H9 (cell line): ENCODE data around the gene SPATA22. TPM values are rescaled to one million over a fixed set of nuclear protein-coding genes. Genes with fewer than 3 reads are reported as not detected.

Source experiments
- DNase-seq: peaks from one replicate; pipeline ENCODE4 v3.0.0-alpha.2; 2017
- H2AFZ ChIP-seq: one replicate; pipeline ENCODE4 v1.6.1; 2013; ENCODE audit warnings: mild to moderate bottlenecking, low read length, control low read depth, moderate library complexity
- H2AK5ac ChIP-seq: 2 replicates; pipeline ENCODE4 v1.6.1; 2013; ENCODE audit warnings: low read length, control low read depth, mixed read lengths; ENCODE audit not compliant: insufficient read length
- H2BK120ac ChIP-seq: one replicate; pipeline ENCODE4 v1.6.1; 2013; ENCODE audit warnings: low read depth, mild to moderate bottlenecking, low read length, control low read depth, inconsistent platforms; ENCODE audit not compliant: poor library complexity, severe bottlenecking
- H2BK12ac ChIP-seq: 2 replicates; pipeline ENCODE4 v1.6.1; 2013; ENCODE audit warnings: low read length, control low read depth, mixed read lengths, low read depth; ENCODE audit not compliant: insufficient read length
- H2BK15ac ChIP-seq: 2 replicates; pipeline ENCODE4 v1.6.1; 2013; ENCODE audit warnings: low read depth, low read length, control low read depth
- H2BK20ac ChIP-seq: one replicate; pipeline ENCODE4 v1.6.1; 2013; ENCODE audit warnings: low read depth, mild to moderate bottlenecking, low read length, control low read depth, inconsistent platforms; ENCODE audit not compliant: poor library complexity, severe bottlenecking
- H2BK5ac ChIP-seq: 2 replicates; pipeline ENCODE4 v1.6.1; 2013; ENCODE audit warnings: low read length, control low read depth, mixed read lengths; ENCODE audit not compliant: insufficient read length
- H3K14ac ChIP-seq: 2 replicates; pipeline ENCODE4 v1.6.1; 2013; ENCODE audit warnings: low read length, control low read depth; ENCODE audit not compliant: insufficient read depth
- H3K18ac ChIP-seq: 2 replicates; pipeline ENCODE4 v1.6.1; 2013; ENCODE audit warnings: low read depth, mild to moderate bottlenecking, mixed read lengths, low read length, control low read depth; ENCODE audit not compliant: insufficient read length
- H3K23ac ChIP-seq: 2 replicates; pipeline ENCODE4 v1.6.1; 2013; ENCODE audit warnings: low read length, control low read depth, mixed read lengths, low read depth; ENCODE audit not compliant: insufficient read length
- H3K23me2 ChIP-seq: 2 replicates; pipeline ENCODE4 v1.6.1; 2013; ENCODE audit warnings: low read depth, mild to moderate bottlenecking, mixed read lengths, low read length, control low read depth; ENCODE audit not compliant: insufficient read length, poor library complexity, severe bottlenecking
- H3K27ac ChIP-seq: 2 replicates; pipeline ENCODE4 v1.5.1; 2013; ENCODE audit warnings: low read length, control low read depth, mixed read lengths, low read depth; ENCODE audit not compliant: insufficient read length
- H3K27me3 ChIP-seq: 2 replicates; pipeline ENCODE4 v1.6.1; 2013; ENCODE audit warnings: low read length, control low read depth, inconsistent platforms; ENCODE audit not compliant: insufficient read depth
- H3K4ac ChIP-seq: 2 replicates; pipeline ENCODE4 v1.6.1; 2013; ENCODE audit warnings: low read depth, mild to moderate bottlenecking, control low read depth, inconsistent platforms, low read length, moderate library complexity
- H3K4me1 ChIP-seq: 2 replicates; pipeline ENCODE4 v1.6.1; 2013; ENCODE audit warnings: low read length, control low read depth, inconsistent platforms; ENCODE audit not compliant: insufficient read depth
- H3K4me2 ChIP-seq: 2 replicates; pipeline ENCODE4 v1.6.1; 2013; ENCODE audit warnings: low read length, control low read depth, mixed read lengths; ENCODE audit not compliant: insufficient read length, insufficient read depth
- H3K56ac ChIP-seq: 2 replicates; pipeline ENCODE4 v1.6.1; 2013; ENCODE audit warnings: low read depth, mild to moderate bottlenecking, mixed read lengths, low read length, control low read depth; ENCODE audit not compliant: insufficient read length
- H3K79me1 ChIP-seq: 2 replicates; pipeline ENCODE4 v1.6.1; 2013; ENCODE audit warnings: low read depth, mild to moderate bottlenecking, moderate library complexity, low read length, control low read depth, inconsistent platforms; ENCODE audit not compliant: insufficient read depth, poor library complexity, severe bottlenecking
- H3K79me2 ChIP-seq: 2 replicates; pipeline ENCODE4 v1.6.1; 2013; ENCODE audit warnings: low read length, control low read depth, inconsistent platforms; ENCODE audit not compliant: insufficient read depth
- H3K9ac ChIP-seq: 2 replicates; pipeline ENCODE4 v1.6.1; 2013; ENCODE audit warnings: low read length, control low read depth, mixed read lengths; ENCODE audit not compliant: insufficient read length; ENCODE audit errors: extremely low read depth
- H3K9me3 ChIP-seq: one replicate; pipeline ENCODE4 v1.6.1; 2013; ENCODE audit warnings: low read depth, low read length, inconsistent platforms; ENCODE audit not compliant: control insufficient read depth
- H3T11ph ChIP-seq: one replicate; pipeline ENCODE4 v1.6.1; 2013; ENCODE audit warnings: mild to moderate bottlenecking, low read length, control low read depth, inconsistent platforms
- H4K20me1 ChIP-seq: one replicate; pipeline ENCODE4 v1.6.1; 2013; ENCODE audit not compliant: control insufficient read depth, insufficient read length, insufficient read depth
- H4K5ac ChIP-seq: 2 replicates; pipeline ENCODE4 v1.6.1; 2013; ENCODE audit warnings: low read depth, mild to moderate bottlenecking, mixed read lengths, low read length, control low read depth; ENCODE audit not compliant: insufficient read length
- H4K8ac ChIP-seq: replicated peaks from 2 replicates; pipeline ENCODE4 v1.6.1; 2013; ENCODE audit warnings: low read length, control low read depth, mixed read lengths, low read depth; ENCODE audit not compliant: insufficient read length
- H4K91ac ChIP-seq: 2 replicates; pipeline ENCODE4 v1.6.1; 2013; ENCODE audit warnings: low read depth, mild to moderate bottlenecking, moderate library complexity, mixed read lengths, low read length, control low read depth; ENCODE audit not compliant: insufficient read length
- H3K27ac Mint-ChIP-seq, 3 experiments: 2 replicates in 2 of 3; 3 replicates in 1 of 3; pipeline ENCODE4 v1.8.0; 2020 to 2021; ENCODE audit warnings: mixed read lengths in 3 of 3, mild to moderate bottlenecking in 1 of 3, moderate library complexity in 1 of 3
- H3K27me3 Mint-ChIP-seq: 2 replicates; pipeline ENCODE4 v1.8.0; 2021; ENCODE audit warnings: low read depth, mild to moderate bottlenecking, moderate library complexity, mixed read lengths
- H3K36me3 Mint-ChIP-seq, 3 experiments: 2 replicates in 2 of 3; 3 replicates in 1 of 3; pipeline ENCODE4 v1.8.0; 2020 to 2021; ENCODE audit warnings: low read depth in 3 of 3, mixed read lengths in 3 of 3; ENCODE audit not compliant: insufficient read depth in 1 of 3
- H3K4me1 Mint-ChIP-seq, 2 experiments: 2 replicates each; pipeline ENCODE4 v1.8.0; 2020; ENCODE audit warnings: mixed read lengths in 2 of 2
- H3K4me3 Mint-ChIP-seq, 2 experiments: 2 replicates in 1 of 2; 3 replicates in 1 of 2; pipeline ENCODE4 v1.8.0; 2020 to 2021; ENCODE audit warnings: mild to moderate bottlenecking in 2 of 2, mixed read lengths in 2 of 2, moderate library complexity in 1 of 2
- H3K9me3 Mint-ChIP-seq, 2 experiments: 2 replicates in 1 of 2; 3 replicates in 1 of 2; pipeline ENCODE4 v1.8.0; 2020; ENCODE audit warnings: mild to moderate bottlenecking in 2 of 2, mixed read lengths in 2 of 2, moderate library complexity in 1 of 2
- CTCF ChIP-seq: fragments of 200-600 bp; sonication (generic); conservative IDR thresholded peaks from 3 replicates; pipeline ENCODE4 v1.8.0; 2021; ENCODE audit warnings: antibody characterized with exemption, mild to moderate bottlenecking
- WGBS: extraction: QIAGEN DNeasy Blood & Tissue Kit; methylation state at CpG from one replicate; pipeline ENCODE4 v1.1.7; 2013; ENCODE audit warnings: missing lambda C conversion rate, low lambda C conversion rate, mixed read lengths; ENCODE audit not compliant: insufficient read length; ENCODE audit errors: extremely low coverage; 5-methylcytosine and 5-hydroxymethylcytosine counted together
- total RNA-seq: library from RNA; stranded (reverse); gene quantifications from 2 replicates; pipeline ENCODE4 v1.2.1, GENCODE V29; 2021

Gene SPATA22
- total RNA-seq, 1 experiment from 2014 or later: not detected

GRCh38 chr17:3474212-3474611, 2.6 kb upstream of the SPATA22 start:
- Histone ChIP-seq H3K23me2 (no peaks in the 10 kb centered on the region), H3K4me1 (no peaks in the 10 kb centered on the region; the same call in 1 of the 2 replicates), H2BK12ac (no peak overlapping the region), H3K23ac (no peak overlapping the region), H2AK5ac (no peak overlapping the region), H4K20me1 (no peaks in the 10 kb centered on the region), H3K79me1 (no peaks in the 10 kb centered on the region), H2AFZ (no peak overlapping the region), H2BK15ac (no peak overlapping the region), H3K27ac (no peak overlapping the region), H2BK5ac (no peak overlapping the region), H3K79me2 (no peaks in the 10 kb centered on the region), H3K56ac (no peak overlapping the region), H2BK120ac (no peak overlapping the region), H3T11ph (no peak overlapping the region), H4K8ac (no peak overlapping the region), H3K9me3 (no peaks in the 10 kb centered on the region), H3K4ac (no peak overlapping the region), H4K91ac (no peak overlapping the region), H3K27me3 (no peaks in the 10 kb centered on the region), H3K18ac (no peak overlapping the region), H3K4me2 (no peak overlapping the region), H3K14ac (no peak overlapping the region), H4K5ac (no peak overlapping the region), H3K9ac (no peak overlapping the region), H2BK20ac (no peak overlapping the region)
- no peak overlapping the region for H3K27ac Mint-ChIP-seq
- H3K27me3 Mint-ChIP-seq: no peaks in the 10 kb centered on the region
- no peaks in the 10 kb centered on the region for H3K9me3 Mint-ChIP-seq
- H3K4me3 Mint-ChIP-seq: no peak overlapping the region
- no peaks in the 10 kb centered on the region for H3K36me3 Mint-ChIP-seq
- TF ChIP-seq CTCF: no peak
- DNase-seq: no peak
- peaks cover 8 to 13% of the 10 kb centered on the region in 2 experiments for H3K4me1 Mint-ChIP-seq
- WGBS: no CpG with 5 or more reads among the region's 3 CpGs
